ENCODE results near the gene P4HA2.

Gene P4HA2

DNA sequence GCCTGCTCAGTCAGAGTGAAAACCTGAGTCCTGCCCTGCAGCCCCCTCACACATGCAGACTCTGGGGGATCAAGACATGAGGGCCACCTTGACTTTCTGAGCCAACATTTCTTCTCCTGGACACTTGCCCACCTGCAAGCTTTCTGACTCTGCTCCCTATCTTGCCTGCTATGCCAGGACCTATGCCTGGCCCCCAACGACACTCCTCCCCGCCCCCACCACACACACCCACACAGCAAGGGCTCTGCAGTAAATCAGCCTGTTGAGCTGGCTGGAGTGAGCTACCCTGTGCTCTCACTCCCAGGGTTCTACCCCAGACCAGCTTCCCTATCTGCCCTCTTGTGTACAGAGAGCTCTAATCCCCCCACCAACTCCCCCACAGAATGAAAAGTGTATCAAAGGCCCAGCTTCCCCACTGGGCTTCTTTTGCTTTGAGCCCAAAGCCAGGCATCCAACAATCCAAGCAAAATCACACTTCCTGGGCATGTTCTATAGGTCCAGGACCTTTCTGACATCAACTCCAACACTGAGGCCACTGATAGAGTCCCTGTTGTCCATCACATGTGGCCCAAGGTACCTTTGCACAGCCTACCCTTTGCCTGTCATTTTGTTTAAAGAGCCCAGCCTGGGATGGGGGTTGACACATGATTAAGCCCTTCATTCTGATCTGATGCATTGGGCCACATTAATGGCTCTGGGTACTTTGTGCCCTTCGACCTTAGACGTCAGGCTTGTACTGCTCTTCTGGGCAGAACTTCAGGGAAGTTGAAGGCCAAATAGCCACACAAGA, 37.1 kb upstream of the P4HA2 start:
- DNase-seq: no peak

DNA sequence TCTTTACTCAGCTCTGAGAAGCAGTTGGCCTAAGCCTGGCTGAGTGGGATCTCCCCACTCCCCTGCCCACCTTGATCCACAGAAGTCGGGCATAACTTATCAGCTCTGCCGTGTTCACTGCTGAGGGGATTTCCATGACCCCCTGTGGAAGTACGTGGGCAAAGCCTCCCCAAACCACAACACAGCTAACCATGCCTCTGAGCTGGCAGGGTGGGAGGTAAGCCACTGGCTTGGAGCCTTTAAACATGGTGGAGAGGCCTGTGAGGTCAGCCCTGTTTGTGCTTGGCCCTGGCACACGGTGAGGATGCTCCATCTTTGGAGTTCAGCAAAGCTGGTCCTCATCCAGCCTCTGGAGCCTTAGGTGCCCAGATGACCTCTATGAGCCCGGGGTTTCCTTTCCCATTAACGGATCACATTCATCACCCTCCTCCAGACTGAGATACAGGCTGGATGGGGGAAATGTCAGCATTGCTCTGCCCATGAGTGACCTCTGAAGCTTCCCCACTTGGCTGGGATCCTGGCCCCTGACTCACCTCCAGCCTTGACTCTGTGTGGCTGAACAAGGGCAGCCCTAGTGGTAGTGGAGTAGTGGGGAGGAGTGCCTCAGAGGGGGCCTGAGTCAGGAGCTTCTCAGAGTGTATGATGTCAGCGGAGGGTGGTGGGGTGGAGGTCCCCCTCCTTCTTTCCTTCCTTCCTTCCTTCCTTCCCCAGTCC, 36.1 kb upstream of the P4HA2 start:
- DNase-seq: no peak

DNA sequence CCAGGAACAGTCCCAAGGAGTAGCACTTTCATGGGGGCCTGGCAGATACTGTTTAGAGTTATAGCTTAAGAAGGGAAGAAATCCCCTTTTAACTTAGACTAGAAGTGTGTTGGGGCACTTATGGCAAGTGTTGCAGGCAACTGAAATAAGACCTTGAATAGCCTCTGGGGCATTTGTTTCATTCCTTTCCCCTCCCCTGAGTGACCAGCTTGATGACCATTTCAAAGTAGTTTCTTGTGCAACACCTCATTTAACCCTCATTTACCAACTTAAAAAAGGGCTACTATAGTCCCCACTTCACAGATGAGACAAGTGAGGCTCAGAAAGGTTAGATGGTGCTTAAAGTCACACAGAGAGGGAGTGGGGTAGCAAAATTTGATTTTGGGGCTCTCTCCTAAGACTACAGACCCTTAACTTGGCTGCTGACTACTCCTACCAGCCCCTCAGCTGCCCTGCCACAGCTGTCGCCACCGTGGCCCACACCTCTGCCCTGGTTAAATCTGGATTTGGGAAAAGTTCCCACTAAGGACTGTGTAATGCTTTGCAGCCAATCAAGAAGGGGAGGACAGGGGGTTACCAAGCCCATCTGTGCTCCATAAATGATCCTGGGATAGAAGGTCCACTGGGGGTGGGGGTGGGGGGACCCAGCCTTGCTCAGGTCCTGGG, 35.4 kb upstream of the P4HA2 start:
- no peak for DNase-seq

DNA sequence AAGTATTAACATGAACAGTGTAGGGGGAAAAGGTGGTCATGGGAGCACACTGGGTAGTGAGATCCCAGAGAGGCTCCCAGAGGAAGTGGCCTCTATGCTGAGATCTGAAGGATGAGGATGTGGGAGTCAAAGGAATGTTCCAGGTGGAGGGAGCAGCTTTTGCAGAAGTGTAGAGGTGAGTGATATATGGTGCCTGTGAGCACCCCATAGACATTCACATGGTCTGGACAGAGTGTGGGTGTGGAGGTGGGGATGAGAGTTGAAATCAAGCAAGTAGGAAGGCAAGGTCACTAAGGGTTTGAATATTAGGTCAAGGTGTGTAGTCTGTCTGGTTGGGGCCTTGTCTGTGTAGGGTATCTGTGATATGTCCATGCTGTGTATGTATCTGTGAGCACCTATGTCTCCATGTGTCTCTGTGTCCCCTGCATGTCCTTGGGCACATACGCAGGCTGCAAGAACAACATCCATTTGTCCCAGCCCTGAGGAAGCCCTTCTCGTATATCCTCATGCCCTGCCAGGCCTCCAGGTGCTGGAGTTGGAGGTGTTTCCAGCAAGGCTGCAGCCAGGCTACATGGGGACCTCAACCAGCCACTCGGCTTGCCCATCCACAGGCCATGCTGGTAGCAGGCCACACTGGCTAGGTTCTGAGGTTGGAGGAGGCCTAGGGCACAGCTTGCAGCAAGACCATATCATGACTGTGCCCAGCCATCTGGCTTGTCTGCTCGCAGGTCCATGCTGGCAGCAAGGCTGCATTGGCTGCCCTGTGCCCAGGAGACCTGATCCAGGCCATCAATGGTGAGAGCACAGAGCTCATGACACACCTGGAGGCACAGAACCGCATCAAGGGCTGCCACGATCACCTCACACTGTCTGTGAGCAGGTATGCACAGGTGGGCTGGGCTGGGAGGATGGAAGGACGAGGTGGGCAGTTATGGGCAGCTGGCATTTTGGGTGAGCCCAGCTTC, 34.5 kb upstream of the P4HA2 start:
- DNase-seq: no peak

DNA sequence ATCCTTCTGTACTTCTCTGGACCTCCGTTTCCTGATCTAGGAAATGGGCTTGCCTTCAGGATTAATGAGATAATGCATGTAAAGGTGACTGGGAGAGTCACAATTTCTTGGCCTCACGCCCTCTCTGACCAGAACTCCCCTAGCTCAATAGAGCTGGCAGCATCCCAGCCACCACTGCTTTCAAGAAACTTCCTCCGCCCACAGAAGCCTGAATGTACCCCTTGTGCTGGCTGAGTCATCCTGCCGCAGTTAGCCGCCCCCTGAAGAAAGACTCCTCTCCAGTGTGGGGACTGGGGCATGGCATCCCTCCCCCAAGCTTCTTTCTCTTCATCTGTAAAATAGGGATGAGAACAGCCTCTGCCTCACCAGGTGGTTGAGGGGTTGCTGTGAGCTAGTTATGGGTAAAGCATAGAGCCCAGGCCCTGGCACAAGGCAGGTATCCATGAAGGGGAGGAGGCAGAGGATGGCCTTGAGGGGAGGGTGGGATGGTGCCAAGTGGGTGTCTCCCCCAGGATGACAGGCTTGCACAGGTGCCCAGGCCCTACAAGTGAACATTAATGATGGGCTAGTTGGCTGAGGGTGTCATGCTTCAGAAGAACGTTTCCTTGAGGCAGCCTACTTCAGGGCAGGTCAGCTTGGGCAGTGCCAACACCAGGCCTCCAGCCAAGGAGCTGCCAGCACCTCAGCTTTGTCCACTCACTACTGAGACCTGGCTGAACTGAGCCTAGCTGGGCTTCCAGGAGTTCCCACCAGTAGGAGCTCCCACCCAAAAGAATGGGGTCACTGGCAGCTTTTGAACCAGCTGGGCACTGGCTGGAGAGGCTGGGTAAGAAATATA, 33.3 kb upstream of the P4HA2 start:
- no peak for DNase-seq

DNA sequence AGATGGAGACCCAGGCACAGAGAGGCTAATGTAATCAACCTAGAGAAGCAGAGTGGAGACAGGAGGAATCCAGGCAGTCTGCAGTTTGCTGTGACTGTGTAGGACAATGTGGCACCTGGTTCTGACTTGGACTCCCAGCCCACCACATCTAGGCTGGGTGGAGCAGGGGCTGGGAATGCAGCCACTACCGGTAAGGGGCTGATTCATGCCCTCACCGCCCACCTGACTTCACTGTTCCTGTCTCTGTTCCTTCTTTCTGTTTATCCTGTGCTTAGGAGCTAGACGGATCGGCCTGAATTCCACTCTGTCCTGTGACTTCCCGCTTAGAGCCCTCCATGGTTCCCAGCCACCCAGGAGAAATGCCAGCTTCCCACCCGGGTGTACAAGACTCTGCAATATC, 32.4 kb upstream of the P4HA2 start:
- no peak for DNase-seq

DNA sequence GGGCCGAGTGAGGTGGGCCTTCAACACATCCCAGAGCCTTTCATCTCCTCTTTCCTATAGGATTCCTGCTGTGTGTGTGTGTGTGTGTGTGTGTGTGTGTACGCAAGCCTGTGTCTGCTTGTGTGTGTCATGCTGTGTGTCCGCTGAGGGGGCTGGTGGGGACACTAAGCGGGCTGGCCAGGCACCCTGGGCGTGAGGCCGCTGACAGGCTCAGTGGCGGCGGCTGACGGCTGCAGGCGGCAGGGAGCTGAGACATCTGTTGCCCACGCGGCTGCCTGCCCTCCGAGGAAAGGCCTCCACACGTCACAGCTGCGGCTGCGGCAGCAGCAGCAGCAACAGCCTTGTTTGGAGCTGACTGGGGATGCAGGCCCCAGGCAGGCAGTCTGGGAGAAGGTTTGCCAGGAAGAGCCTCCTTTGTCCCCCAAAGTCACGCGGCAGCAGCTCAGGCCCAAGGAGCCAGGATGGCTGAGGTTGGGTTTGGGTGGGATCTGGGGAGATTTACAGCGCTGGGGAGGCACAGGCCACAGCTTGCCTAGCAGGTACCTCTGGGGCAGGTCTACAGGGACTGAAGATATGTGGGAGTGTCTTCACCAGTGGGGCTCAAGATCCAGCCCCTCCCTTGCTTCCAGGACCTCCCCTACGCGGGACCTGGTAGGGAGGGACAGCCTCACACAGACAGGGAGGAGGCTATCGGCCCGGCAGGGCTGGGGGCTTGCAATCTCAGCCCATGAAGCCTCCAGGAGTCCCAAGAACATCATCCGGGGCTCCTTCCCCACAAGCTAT, 31.6 kb upstream of the P4HA2 start:
- DNase-seq: no peak

DNA sequence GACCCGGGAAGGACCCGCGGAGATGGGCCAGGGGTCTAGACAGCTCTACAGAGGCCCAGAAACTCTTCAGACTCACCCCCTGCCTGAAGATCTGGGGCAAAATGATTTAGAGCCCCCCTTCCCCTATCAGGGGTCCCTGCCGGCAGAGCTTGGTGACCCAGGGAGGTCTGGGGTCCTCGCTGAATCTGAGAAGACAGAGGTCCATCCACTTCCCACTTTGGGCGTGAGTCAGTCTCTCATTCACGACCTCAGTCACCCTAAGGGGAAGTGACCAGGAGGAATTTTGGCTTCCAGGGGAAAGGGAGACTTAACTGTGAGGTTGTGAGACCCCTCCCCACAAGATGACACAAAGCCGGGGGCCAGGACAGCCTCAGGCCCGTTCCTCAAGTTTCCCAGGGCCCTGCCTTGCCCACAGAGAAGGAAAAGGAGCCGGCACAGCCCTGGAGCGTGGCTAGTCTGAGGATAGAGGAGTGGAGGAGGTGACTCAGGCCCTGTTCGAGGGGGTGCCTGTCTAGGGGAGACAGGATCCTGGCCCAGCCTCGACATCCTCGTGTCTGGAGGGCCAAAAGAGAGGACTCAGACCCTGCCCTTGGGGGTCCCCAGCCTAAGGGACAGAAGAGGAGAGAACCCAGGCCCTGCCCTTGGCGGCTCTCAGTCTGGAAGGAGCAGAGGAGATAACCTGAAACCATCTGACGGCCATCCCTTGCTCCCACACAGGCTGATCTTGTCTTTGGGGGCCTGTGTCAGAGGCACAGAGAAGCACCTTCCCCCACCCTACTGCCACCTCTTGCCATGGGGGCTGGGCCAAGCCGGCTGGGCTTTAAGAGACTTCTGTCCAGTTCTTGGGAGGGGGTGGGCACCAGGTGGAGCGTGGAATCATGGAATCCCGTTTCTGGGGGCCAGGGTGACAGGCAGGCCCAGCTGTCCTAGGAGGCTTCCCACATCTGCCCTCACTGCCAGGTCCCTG, 30.7 kb upstream of the P4HA2 start:
- no peak for DNase-seq

DNA sequence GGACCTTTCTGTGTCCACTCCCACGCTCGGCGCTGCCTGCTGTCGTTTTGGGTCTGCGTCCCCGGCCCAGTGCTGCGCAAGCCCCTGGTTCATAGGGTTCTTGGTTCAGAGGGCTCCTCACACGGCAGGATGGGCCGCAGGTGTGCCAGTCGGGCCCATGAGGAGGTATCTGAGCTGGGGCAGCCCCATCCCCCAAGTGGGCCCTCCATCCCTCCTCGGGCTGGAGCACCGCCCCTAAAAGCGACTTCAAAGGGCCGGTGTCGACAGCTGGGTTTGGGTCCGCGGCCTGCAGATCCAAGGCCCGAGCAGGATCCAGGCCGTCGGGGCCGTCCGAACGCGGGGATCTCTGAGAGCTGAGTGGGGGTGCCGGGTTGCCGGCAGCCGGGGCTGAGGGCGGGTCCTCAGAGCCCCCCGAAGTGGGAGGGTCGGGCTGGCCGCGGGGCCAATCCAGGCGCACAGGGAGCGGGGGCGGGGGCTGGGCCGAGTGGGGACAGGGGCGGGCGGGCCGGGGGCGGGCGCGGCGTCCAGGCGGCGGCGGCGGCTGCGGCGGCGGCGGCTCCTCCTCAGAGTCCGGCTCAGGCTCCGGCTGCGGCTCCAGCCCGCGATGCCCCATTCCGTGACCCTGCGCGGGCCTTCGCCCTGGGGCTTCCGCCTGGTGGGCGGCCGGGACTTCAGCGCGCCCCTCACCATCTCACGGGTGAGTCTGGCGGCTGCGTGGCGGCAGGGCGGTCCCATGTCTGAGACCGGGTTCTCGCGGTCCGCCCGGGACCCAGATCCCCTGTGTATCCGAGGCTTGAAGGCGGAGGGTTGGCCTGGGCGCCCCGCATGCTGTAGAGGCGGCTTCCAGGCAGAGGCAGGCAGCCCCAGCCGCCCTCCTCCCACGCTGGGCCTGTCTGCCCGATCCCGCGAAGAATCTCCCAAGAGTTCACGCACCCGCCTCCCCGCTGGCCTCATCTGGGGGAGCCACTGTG, 29.8 kb upstream of the P4HA2 start, which contains the start of gene PDLIM4:
Gene PDLIM4 (plus strand): TSS at position 566 of the 971 bp plus-strand sequence. CDS start 39 bp downstream, at position 605.
- DNase-seq: no peak

DNA sequence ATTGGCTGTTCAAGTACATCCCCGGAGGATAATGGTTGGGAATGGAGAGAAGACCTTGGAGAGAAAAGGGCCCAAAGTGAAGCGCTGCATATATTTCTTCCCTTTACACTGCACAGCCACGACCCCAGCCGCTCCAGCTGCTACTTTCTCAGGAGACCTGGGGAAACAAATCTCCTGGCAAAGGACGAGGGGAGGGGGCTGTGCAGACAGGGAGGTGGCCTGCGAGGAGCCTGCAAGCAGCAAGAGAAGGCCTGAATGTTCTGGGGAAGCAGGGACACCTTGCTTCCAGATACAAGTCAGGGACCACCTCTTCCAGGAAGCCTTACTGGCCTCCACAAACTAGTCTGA, 29.1 kb upstream of the P4HA2 start:
- no peak for DNase-seq

DNA sequence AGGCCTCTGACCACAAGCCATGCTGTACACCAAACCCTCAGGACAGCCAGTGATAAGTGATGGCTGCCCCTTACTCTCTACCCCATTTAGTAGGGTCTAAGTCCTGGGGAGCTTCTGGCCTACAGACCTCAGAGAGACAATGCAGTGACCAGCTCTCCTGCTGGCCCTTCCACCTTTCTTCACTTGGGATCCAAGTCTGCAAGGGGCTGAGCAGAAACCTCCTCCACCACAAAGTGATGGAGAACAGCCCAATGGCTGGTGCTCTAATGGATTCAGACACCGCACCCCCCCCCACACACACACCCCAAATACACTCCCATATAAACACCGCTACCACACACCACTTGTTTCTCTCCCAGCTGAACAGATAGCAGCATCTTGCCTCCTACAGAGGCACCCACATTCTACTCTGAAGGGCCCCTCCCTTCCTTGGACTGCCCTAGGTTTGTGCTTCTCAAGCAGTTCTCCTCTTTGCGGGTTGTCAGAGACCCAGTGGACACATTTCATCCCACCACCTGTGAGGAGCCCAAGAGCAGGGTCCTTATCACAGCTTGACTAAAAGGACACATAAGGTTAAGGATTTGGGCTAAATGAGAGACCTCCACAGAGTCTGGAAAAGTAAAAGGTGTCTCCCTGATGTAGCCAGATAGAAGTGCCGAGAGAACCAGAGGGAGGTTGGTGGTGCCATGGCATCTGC, 28.6 kb upstream of the P4HA2 start:
- no peak for DNase-seq

DNA sequence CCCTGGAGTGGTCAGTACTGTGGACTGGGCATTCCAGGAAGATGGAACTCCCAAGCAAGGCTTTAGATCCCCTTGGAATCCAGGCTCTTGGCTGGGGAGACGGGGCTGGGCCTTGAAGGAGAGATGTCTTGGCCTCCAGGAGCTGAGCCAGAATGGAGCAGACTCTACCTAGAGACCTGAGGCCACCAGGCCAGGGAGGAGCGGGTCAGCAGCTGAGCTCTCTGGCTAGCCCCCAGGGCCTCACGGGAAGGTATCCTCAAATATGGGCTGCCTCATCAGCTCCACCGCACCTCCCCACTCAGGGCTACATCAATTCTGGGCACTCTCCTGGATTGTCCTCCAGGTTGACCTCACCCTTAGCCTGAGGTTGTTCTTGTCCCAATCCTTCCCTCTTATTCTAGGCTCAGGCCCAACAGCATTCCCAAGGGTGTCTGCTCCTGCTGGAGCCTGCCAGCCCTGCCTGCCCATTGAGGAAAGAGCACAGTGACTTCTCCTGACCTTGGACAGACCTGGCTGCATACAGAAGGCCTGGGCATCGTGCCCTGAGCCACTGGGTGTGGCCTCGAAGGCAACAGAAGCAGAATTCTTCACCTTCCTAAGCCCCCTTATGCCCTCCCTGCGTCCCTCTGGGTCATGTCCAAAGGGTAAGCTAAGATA, 26.8 kb upstream of the P4HA2 start:
- no peak for DNase-seq

DNA sequence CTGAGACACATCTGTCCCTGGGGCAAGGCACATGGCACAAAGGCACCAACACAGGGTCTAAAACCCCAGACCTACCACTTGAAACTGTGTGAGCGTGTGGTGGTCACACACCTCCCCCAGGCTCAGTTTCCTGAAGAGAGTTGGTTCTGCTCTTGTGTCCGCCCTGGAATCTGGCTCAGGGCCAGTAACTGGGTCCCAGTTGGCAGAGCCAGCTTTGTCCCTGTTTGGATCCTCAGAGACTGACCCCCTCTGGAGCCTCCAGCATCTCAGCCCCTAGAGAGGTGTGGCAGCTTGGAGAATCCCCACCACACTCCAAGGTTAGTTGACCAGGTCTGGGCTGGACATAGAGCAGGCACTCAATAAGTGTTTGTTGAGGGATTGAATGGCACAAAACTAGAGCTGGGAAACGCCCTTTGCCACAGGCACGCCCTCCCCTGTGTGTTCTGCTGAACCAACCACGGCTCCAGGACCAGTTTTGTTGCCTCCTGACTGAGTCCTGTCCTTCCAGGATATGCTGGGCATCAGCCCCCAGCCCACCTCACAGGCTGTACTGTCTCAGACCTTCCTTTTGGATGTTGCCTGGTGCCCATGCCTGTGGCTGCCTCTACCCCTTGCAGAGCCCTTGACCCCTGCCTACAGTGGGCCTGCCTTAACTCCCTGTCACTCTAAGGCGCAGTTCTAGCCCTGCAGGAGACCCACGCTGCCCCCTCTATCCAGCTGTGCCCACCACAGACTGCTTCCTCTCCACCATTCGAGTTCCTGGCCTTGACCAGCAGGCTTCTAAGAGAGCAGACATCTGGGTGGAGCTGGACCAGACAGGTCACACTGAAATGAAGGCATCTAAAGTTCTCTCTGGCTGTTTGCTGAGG, 26.0 kb upstream of the P4HA2 start:
- no peak for DNase-seq

DNA sequence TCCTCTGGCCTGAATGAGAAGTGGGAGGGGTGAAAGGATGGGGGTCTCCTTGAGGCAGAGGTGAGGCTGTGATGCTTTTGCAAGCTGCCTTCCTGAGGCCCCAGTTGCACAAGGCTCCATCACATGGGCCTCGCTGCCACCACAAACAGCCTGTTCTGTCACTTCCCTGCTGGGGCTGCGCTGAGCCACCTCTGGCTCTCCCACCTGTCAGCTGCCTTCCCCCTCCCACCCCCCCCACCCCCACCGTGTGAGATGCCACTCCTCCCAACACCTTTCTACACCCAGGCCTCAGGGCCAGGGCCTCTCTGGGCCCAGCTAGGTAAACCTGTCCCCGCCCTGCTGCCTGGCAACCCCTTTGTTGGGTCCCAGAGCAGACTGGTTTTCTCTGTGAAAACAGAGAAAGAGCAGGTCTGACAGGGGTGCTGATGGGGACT, 25.4 kb upstream of the P4HA2 start:
- DNase-seq: no peak

DNA sequence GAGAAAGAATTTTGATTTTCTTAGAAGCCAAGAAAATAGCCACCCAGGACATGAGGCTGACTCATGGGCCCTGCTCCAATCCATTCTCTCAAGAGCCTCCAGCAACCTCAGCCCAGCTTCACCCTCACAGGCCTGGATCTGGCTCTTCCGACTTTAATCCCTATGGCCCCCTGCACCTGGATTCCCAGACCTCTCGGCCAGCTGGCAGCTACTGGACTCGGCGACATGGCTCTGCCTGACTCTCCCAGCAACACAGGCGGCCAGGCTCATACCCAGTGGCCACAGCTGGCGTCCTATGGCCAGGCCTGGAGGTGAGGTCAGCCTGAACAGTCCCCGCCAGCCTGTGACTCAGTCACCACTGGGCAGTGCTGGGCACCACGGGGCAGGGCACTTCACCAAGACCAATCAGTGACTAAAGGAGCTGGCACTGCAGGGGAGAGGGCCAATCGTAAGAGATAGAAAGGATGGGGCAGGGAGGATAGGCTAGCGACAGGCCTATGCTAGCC, 23.6 kb upstream of the P4HA2 start:
- no peak for DNase-seq

DNA sequence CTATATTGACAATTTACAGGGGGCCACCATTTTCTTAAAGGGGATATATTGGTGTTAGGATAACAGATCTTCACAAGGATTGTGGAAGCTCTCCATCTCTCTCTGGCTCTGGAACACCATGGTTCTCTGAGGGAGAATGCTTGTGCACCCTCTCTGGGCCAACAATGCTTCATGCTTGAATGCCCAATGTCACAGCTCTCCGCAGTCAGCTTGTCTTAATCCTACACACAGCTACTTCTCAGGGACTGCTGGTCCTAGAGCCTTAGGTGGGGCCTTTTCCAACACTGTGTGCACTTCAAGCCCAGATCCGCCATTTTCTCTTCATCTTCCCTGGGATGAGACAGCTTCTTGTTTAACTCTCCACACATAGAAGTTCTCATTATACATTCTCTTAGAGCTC, 22.9 kb upstream of the P4HA2 start:
- no peak for DNase-seq
